PC-9 (cell line): Measurements from ENCODE around the gene SMC3. TPM values are rescaled to one million over a fixed set of nuclear protein-coding genes. Genes with fewer than 3 reads are reported as not detected.

ENCODE experiments used
- BruUV-seq: library from RNA; stranded (reverse); fragments of 400-500 nt; replicated peaks from 2 replicates; lab custom pipeline; 2021; lab: Mats Ljungman, UMichigan
- CTCF ChIA-PET: fragments of 300-600 bp; sonication (Branson Sonifier 250); formaldehyde crosslinking; loops from one replicate; lab custom pipeline; 2022; ENCODE audit warnings: antibody characterized with exemption; lab: Charles Lee
- POLR2A ChIA-PET: fragments of 300-600 bp; sonication (Branson Sonifier 250); formaldehyde crosslinking; loops from one replicate; lab custom pipeline; 2022; ENCODE audit warnings: antibody characterized with exemption; ENCODE audit not compliant: unreplicated experiment; lab: Charles Lee
- DNase-seq, 2 experiments: peaks; one replicate each; pipeline versions ENCODE4 v3.0.0 to v3.0.0-alpha.2; 2015 to 2022; ENCODE audit warnings: mixed read lengths in 1 of 2
- H2AFZ ChIP-seq: fragments of 200-600 bp; sonication (generic); 2 replicates; pipeline ENCODE4 v1.8.1; 2017; ENCODE audit warnings: antibody characterized with exemption
- H3F3A ChIP-seq: fragments of 200-600 bp; sonication (generic); 2 replicates; pipeline ENCODE4 v1.8.1; 2017; ENCODE audit warnings: antibody characterized with exemption, mild to moderate bottlenecking, low read depth; ENCODE audit not compliant: insufficient read depth
- H3K27ac ChIP-seq: fragments of 200-600 bp; sonication (generic); 2 replicates; pipeline ENCODE4 v1.6.1; 2016; ENCODE audit warnings: mixed run types
- H3K27me3 ChIP-seq: fragments of 200-600 bp; sonication (generic); 2 replicates; pipeline ENCODE4 v1.6.1; 2016; ENCODE audit warnings: low read depth, mixed run types; ENCODE audit not compliant: insufficient read depth
- H3K36me3 ChIP-seq: fragments of 200-600 bp; sonication (generic); 2 replicates; pipeline ENCODE4 v1.6.1; 2016; ENCODE audit warnings: low read depth, mixed run types
- H3K4me1 ChIP-seq: fragments of 200-600 bp; sonication (generic); replicated peaks from 2 replicates; pipeline ENCODE4 v1.6.1; 2016; ENCODE audit warnings: mixed run types; ENCODE audit not compliant: insufficient read depth
- H3K4me2 ChIP-seq: fragments of 200-600 bp; sonication (generic); 2 replicates; pipeline ENCODE4 v1.6.1; 2017; ENCODE audit warnings: mixed run types
- H3K4me3 ChIP-seq: fragments of 200-600 bp; sonication (generic); 2 replicates; pipeline ENCODE4 v1.6.1; 2016; ENCODE audit warnings: mixed run types
- H3K79me2 ChIP-seq: fragments of 200-600 bp; sonication (generic); 2 replicates; pipeline ENCODE4 v1.6.1; 2017; ENCODE audit warnings: low read depth, mixed run types
- H3K9me2 ChIP-seq: fragments of 200-600 bp; sonication (generic); 2 replicates; pipeline ENCODE4 v1.8.1; 2017; ENCODE audit warnings: mild to moderate bottlenecking; ENCODE audit not compliant: insufficient read depth
- H3K9me3 ChIP-seq: fragments of 200-600 bp; sonication (generic); 2 replicates; pipeline ENCODE4 v1.8.1; 2016; ENCODE audit warnings: low read depth; ENCODE audit not compliant: insufficient read depth
- H4K20me1 ChIP-seq: fragments of 200-600 bp; sonication (generic); 2 replicates; pipeline ENCODE4 v1.8.1; 2017; ENCODE audit not compliant: insufficient read depth
- CTCF ChIP-seq: fragments of 200-600 bp; sonication (generic); conservative IDR thresholded peaks from 2 replicates; pipeline ENCODE4 v1.6.1; 2017; ENCODE audit warnings: mixed run types, antibody characterized with exemption, mild to moderate bottlenecking, moderate library complexity
- EZH2 ChIP-seq: fragments of 200-600 bp; sonication (generic); IDR thresholded peaks from 2 replicates; pipeline ENCODE4 v1.8.0; 2017; ENCODE audit warnings: antibody characterized with exemption, low read depth
- intact Hi-C: fragments of 100-400 bp; cut with micrococcal nuclease; formaldehyde crosslinking; loops from one replicate; pipeline ENCODE4 v1.10.0; 2022; ENCODE audit not compliant: unreplicated experiment
- total RNA-seq: library from RNA; stranded (reverse); gene quantifications from 2 replicates; pipeline ENCODE4 v1.2.3, GENCODE V29; 2021

Gene SMC3
- total RNA-seq, 1 experiment from 2014 or later: 31.2 TPM

GRCh38 chr10:110524179-110524858, 43.2 kb upstream of the SMC3 start:
- H3K4me2 ChIP-seq: no peak overlapping the region
- peaks cover 4% of the 10 kb centered on the region; the same call in 1 of the 2 replicates for H3K79me2 ChIP-seq
- no peak overlapping the region for H2AFZ ChIP-seq
- H4K20me1 ChIP-seq: peaks cover 3% of the 10 kb centered on the region; the same call in 1 of the 2 replicates
- DNase-seq: no peak
- H3K9me2 ChIP-seq: no peaks in the 10 kb centered on the region
- TF ChIP-seq EZH2: no peak
- no peak for TF ChIP-seq CTCF
- no peaks in the 10 kb centered on the region for H3K9me3 ChIP-seq
- POLR2A ChIA-PET: no interaction called here
- peaks cover 33% of the 10 kb centered on the region for H3K36me3 ChIP-seq
- H3K4me3 ChIP-seq: no peak overlapping the region
- 0 out of 2 replicates have a peak overlapping the region, but pooled peaks have one; percentile 31 for H3K27ac ChIP-seq
- peaks cover 41% of the 10 kb centered on the region for H3K4me1 ChIP-seq
- intact Hi-C loops: no loop called here
- H3F3A ChIP-seq: peaks cover 90% of the 10 kb centered on the region
- no TSS peak for BruUV-seq
- CTCF ChIA-PET: no interaction called here
- H3K27me3 ChIP-seq: no peaks in the 10 kb centered on the region

- H3K4me1 ChIP-seq: peaks cover 46% of the 10 kb centered on the region
- H3K27me3 ChIP-seq: no peaks in the 10 kb centered on the region
- H3K79me2 ChIP-seq: peaks cover 4% of the 10 kb centered on the region; the same call in 1 of the 2 replicates
- no peak overlapping the region for H3K4me2 ChIP-seq
- peaks cover 29% of the 10 kb centered on the region; the same call in 1 of the 2 replicates for H3K36me3 ChIP-seq
- POLR2A ChIA-PET: no interaction called here
- BruUV-seq: no TSS peak
- TF ChIP-seq EZH2 (no peak), CTCF (no peak)
- no peak overlapping the region for H3K4me3 ChIP-seq
- H3K27ac ChIP-seq: 0 out of 2 replicates have a peak overlapping the region, but pooled peaks have one; percentile 31
- H2AFZ ChIP-seq: no peak overlapping the region
- CTCF ChIA-PET: no interaction called here
- no peak for DNase-seq
- peaks cover 3% of the 10 kb centered on the region; the same call in 1 of the 2 replicates for H4K20me1 ChIP-seq
- peaks cover 88% of the 10 kb centered on the region for H3F3A ChIP-seq
- no peaks in the 10 kb centered on the region for H3K9me3 ChIP-seq
- H3K9me2 ChIP-seq: no peaks in the 10 kb centered on the region
- intact Hi-C loops: no loop called here
These were observed 42.6 kb upstream of the SMC3 start for GRCh38 chr10:110524859-110525232.

GRCh38 chr10:110525349-110526260, 41.9 kb upstream of the SMC3 start:
- no peak for DNase-seq
- no TSS peak for BruUV-seq
- H3K4me1 ChIP-seq: peaks cover 48% of the 10 kb centered on the region
- peaks cover 3% of the 10 kb centered on the region; the same call in 1 of the 2 replicates for H4K20me1 ChIP-seq
- H3K79me2 ChIP-seq: peaks cover 4% of the 10 kb centered on the region; the same call in 1 of the 2 replicates
- no peaks in the 10 kb centered on the region for H3K27me3 ChIP-seq
- H3K9me3 ChIP-seq: no peaks in the 10 kb centered on the region
- H3K27ac ChIP-seq: peak overlapping the region; percentile 26
- intact Hi-C loops: no loop called here
- POLR2A ChIA-PET: no interaction called here
- no peaks in the 10 kb centered on the region for H3K9me2 ChIP-seq
- no peak overlapping the region for H3K4me2 ChIP-seq
- H3K36me3 ChIP-seq: peaks cover 26% of the 10 kb centered on the region; the same call in 1 of the 2 replicates
- H3K4me3 ChIP-seq: no peak overlapping the region
- H2AFZ ChIP-seq: no peak overlapping the region
- no peak for TF ChIP-seq EZH2
- no peak for TF ChIP-seq CTCF
- H3F3A ChIP-seq: peaks cover 84% of the 10 kb centered on the region
- CTCF ChIA-PET: no interaction called here
